MG63 (cell line): ENCODE data around the gene SPDYE17. TPM values are rescaled to one million over a fixed set of nuclear protein-coding genes. Genes with fewer than 3 reads are reported as not detected.
"Not testable (repeated sequence)": the region's sequence is repeated elsewhere in the genome, so short reads cannot be mapped to it uniquely, and the experiment has no call there.

Experiments
- DNase-seq: peaks from one replicate; pipeline ENCODE4 v3.0.0-alpha.2; 2020
- H3K27me3 ChIP-seq: fragments of 250-450 bp; sonication (Bioruptor Pico); 2 replicates; pipeline ENCODE4 v1.5.1; 2020; ENCODE audit warnings: mild to moderate bottlenecking, moderate library complexity
- H3K36me3 ChIP-seq: fragments of 250-450 bp; sonication (Bioruptor Pico); 2 replicates; pipeline ENCODE4 v1.5.1; 2020; ENCODE audit warnings: mild to moderate bottlenecking, moderate library complexity
- H3K4me3 ChIP-seq: fragments of 250-450 bp; sonication (Bioruptor Pico); 2 replicates; pipeline ENCODE4 v1.5.1; 2020; ENCODE audit warnings: mild to moderate bottlenecking, moderate library complexity
- H3K9me3 ChIP-seq: fragments of 250-450 bp; sonication (Bioruptor Pico); 2 replicates; pipeline ENCODE4 v1.5.1; 2020; ENCODE audit warnings: mild to moderate bottlenecking, moderate library complexity
- total RNA-seq: library from RNA; depleted of rRNA; stranded (reverse); fragments of >200 nt; shearing (Covaris generic); gene quantifications from 2 replicates; pipeline ENCODE4 v1.2.3, GENCODE V29; 2014; ENCODE audit warnings: low replicate concordance

The SPDYE17 gene
- total RNA-seq, 1 experiment from 2014 or later: not detected

GRCh38 chr7:77003241-77003640 is 28.9 kb downstream of the SPDYE17 start:
- not testable (repeated sequence) for H3K36me3 ChIP-seq, DNase-seq

DNA sequence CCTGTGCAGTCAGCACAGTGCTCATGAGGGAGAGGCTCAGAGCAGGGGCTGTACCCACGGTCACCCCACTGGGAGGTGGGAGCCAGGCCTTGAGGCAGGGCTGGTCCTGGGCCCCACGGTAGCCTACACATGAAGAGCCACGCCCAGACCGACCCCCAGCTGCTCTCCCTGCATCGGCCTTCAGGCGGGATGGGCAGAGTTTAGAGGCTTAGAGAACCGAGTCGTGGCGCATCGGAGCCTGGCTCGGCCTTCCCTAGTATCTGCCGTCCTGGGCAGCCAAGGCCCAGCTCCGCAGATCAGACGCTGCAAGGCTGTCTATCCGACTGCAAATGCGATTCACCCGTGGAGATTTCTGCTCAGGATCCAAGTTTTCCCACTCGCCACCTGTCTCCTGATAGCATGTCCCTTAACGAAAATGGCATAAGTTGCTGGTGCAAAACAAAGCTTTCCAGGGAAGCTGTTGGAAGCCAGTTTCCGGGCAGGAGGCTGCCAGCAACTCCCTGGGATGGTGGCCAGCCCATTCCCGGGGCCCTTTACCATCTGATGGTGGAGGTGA is 29.4 kb downstream of the SPDYE17 start:
- H3K9me3 ChIP-seq, H3K27me3 ChIP-seq, H3K4me3 ChIP-seq, DNase-seq, H3K36me3 ChIP-seq: not testable (repeated sequence)

More at GRCh38 chr7:77003241-77003640, 28.9 kb downstream of the SPDYE17 start:
- not testable (repeated sequence) for H3K4me3 ChIP-seq, H3K9me3 ChIP-seq, H3K27me3 ChIP-seq

DNA sequence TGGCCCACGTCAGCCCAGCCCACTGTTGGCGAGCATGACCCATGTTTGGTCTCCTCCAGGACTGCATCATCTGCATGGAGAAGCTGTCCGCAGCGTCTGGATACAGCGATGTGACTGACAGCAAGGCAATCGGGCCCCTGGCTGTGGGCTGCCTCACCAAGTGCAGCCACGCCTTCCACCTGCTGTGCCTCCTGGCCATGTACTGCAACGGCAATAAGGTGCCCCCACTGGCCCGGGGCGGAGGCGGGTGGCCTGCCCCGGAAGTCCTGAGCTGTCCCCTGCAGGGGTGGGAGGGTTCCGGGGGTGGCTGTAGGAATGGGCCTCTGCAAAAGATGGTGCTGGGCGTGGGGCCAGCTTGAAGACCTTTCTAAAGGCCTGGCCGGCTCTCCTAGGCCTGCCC is 30.1 kb downstream of the SPDYE17 start:
- not testable (repeated sequence) for DNase-seq, H3K4me3 ChIP-seq, H3K36me3 ChIP-seq, H3K9me3 ChIP-seq, H3K27me3 ChIP-seq

DNA sequence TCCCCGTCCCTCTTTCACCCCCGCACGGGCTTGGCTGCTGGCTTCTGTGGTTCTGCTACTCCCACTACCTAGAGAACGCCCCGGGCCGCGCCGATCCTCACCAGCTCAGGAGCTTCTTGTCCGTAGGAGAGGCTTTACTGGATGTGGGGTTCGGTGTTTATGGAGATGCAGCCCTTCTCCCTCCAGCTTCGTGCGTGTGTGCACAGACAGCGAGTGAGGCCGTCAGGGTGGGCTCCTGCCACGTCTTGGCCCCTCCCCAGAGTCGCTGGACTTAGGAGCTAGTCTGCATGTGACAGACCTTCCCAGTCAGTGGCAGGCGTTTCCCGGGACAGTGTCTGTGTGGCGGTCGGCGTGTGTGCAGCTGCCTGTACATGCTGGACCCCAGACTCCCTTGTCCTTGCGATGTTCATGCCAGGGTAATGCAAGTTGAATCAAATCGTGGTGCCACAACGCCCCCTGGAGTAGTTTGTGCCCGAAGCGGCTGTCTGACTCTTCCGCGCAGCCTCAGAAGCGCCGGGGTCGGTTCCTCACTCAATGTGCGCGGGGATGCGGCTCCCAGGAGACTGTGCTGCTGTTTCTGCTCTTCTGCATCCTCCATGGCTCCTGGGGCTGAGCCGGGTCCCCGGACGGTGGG is 32.6 kb downstream of the SPDYE17 start:
- not testable (repeated sequence) for H3K4me3 ChIP-seq, H3K9me3 ChIP-seq, H3K36me3 ChIP-seq, H3K27me3 ChIP-seq, DNase-seq

DNA sequence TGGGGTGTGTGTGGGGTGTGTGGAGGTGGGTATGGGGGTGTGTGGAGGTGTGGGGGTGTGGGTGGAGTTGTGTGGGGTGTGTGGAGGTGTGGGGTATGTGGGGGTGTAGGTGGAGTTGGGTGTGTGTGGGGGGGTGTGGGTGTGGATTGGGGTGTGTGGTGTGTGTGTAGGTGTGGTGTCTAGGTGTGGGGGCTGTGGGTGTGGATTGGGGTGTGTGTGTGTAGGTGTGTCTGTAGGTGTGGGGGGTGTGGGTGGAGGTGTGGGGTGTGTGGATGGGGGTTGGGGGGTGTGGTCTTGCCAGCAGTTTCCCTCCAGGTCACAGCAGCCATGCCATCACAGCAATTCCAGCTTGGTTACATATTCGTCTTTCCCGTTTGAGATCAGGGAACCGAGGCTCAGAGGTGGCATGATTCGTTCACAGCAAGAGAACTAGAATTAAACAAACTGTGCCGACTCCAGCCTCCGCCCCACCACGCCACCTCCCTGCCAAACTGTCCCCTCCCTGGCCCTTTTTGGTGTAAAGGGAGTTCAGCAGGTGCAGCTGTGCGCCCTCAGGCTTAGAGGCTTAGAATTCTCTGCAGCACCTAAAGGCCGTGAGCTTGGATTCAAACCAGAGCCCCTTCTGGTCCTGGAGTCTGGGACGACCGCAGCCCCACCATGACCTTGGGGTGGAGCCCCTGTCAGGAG is 33.3 kb downstream of the SPDYE17 start:
- not testable (repeated sequence) for H3K9me3 ChIP-seq, DNase-seq, H3K4me3 ChIP-seq, H3K27me3 ChIP-seq, H3K36me3 ChIP-seq

GRCh38 chr7:76998285-76998589 is 33.9 kb downstream of the SPDYE17 start:
- Histone ChIP-seq H3K36me3 (no peaks in the 10 kb centered on the region), H3K9me3 (no peaks in the 10 kb centered on the region), H3K4me3 (no peak overlapping the region), H3K27me3 (no peaks in the 10 kb centered on the region)
- no peak for DNase-seq

DNA sequence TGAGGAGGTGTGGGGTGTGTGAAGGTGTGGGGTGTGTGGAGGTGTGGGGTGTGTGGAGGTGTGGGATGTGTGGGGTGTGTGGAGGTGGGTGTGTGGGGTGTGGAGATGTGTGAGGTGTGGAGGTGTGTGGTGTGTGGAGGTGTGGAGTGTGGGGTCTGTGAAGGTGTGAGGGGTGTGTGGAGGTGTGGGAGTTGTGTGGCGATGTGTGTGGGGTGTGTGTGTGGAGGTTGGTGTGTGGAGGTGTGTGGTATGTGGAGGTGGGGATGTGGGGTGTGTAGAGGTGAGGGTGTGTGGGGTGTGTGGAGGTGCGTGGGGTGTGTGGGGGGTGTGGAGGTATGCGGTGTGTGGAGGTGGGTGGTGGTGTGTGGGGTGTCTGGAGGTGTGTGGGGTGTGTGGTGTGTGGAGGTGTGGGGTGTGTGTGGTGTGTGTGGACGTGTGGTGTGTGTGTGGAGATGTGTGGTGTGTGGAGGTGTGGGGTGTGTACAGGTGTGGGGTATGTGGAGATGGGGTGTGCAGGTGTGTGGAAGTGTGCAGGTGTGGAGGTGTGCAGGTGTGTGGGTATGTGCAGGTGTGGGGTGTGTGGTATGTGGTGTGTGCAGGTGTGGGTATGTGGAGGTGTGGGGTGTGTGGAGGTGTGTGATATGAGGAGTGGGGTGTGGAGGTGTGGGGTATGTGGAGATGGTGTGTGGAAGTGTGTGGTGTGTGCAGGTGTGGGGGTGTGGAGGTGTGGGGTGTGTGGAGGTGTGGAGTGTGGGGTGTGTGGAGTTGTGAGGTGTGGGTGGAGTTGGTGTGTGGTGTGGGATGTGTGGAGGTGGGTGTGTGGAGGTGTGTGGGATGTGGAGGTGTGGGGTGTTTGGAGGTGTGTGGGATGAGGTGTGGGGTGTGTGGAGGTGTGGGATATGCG is 34.5 kb downstream of the SPDYE17 start:
- no peak overlapping the region for H3K4me3 ChIP-seq
- no peaks in the 10 kb centered on the region for H3K9me3 ChIP-seq
- H3K27me3 ChIP-seq: no peaks in the 10 kb centered on the region
- H3K36me3 ChIP-seq: no peaks in the 10 kb centered on the region
- DNase-seq: no peak

DNA sequence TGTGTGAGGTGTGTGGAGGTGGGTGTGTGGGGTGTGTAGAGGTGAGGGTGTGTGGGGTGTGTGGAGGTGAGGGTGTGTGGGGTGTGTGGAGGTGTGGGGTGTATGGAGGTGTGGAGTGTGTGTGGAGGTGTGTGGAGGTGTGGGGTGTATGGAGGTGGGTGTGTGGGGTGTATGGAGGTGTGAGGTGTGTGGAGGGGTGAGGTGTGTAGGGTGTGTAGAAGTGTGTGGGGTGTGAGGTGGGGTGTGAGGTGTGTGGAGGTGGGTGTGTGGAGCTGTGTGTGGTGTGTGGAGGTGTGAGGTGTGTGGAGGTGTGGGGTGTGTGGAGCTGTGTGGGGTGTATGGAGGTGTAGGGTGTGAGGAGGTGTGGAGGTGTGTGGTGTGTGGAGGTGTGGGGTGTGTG is 35.2 kb downstream of the SPDYE17 start:
- not testable (repeated sequence) for DNase-seq, H3K36me3 ChIP-seq, H3K9me3 ChIP-seq, H3K27me3 ChIP-seq, H3K4me3 ChIP-seq

DNA sequence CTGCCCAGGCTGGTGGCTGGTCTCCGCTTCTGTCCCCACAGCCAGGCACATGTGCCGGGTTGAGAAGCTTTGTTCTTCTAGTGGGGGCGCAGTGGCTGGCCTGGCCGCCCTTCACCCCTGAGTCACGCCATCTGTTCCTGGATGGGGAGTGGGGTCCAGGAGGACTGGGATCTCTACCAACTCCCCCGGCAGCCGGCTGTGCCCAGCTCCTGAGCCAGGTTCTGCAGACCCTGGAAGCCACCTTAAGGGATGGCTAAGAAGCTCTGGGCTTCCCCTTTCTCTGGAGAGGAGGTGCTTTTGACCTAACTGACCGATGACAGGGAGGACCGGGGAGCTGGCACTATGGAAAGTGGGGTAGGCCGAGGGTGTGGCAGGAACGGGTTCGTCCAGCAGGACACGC is 37.9 kb downstream of the SPDYE17 start:
- not testable (repeated sequence) for DNase-seq, H3K36me3 ChIP-seq, H3K27me3 ChIP-seq, H3K9me3 ChIP-seq, H3K4me3 ChIP-seq

DNA sequence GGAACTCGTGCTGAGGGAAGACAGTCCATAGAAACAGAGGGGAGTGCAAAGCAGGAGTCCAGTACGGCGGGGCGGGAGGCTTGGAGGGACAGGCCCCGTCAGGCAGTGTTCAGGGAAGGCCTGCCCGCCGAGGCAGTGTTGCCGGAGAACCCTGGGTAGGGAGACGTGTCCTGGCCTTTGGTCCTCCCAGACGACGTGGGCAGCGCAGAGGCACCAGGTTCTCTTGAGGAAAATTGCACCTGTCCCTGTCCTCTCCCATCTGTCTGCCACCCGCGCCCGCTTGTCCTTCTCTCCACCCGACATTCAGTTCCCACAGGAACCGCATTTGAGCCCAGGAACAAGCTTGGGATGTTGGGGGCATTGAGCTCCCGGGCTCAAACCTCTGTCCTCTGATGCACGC is 38.3 kb downstream of the SPDYE17 start:
- not testable (repeated sequence) for DNase-seq, H3K27me3 ChIP-seq, H3K4me3 ChIP-seq, H3K9me3 ChIP-seq, H3K36me3 ChIP-seq

DNA sequence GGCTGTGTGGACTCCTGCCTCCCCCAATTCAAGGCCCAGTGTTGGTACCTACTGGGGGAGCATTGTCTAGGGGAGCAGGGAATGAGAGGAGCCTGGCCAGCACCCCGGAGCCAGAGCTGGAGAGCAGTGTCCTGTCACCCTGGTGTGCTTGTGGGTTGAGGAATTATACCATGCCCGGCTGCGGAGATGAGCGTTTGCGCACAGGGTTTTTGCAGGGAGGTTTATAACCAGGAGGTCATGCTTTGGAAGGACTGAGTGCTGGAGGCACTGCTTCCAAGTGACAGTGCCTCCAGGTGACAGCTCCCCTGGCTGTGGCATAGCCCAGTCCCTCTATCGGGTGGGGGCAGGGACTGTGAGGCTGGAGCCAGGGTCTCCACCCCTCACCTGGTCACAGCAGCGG is 39.3 kb downstream of the SPDYE17 start:
- not testable (repeated sequence) for H3K27me3 ChIP-seq, H3K36me3 ChIP-seq, H3K9me3 ChIP-seq, DNase-seq, H3K4me3 ChIP-seq

DNA sequence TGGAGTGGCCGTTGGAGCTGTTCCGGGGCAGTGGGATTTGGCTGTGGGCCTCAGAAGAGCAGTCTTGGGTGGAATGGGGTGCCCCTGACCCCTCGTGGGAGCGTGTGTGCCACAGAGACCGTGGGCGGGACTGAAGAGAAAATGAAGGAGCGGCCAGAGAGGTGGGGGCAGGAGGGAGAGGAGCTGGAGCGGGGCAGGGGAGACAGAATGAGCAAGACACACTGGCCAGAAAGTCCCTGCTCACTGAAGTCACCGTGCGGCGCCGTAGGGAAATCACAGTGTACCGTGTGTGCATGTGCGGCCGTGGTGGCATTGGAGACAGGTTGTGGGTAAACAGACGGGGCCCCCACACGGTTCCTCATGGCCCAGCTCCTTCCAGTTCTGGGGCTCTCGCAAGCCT is 40.0 kb downstream of the SPDYE17 start:
- DNase-seq, H3K36me3 ChIP-seq, H3K27me3 ChIP-seq, H3K9me3 ChIP-seq, H3K4me3 ChIP-seq: not testable (repeated sequence)

- H3K36me3 ChIP-seq, H3K9me3 ChIP-seq, DNase-seq, H3K4me3 ChIP-seq, H3K27me3 ChIP-seq: not testable (repeated sequence)
Measured at GRCh38 chr7:76990202-76990601, 42.0 kb downstream of the SPDYE17 start.

GRCh38 chr7:76985924-76986717 is 46.0 kb downstream of the SPDYE17 start:
- not testable (repeated sequence) for H3K9me3 ChIP-seq, H3K4me3 ChIP-seq, H3K36me3 ChIP-seq, DNase-seq, H3K27me3 ChIP-seq

DNA sequence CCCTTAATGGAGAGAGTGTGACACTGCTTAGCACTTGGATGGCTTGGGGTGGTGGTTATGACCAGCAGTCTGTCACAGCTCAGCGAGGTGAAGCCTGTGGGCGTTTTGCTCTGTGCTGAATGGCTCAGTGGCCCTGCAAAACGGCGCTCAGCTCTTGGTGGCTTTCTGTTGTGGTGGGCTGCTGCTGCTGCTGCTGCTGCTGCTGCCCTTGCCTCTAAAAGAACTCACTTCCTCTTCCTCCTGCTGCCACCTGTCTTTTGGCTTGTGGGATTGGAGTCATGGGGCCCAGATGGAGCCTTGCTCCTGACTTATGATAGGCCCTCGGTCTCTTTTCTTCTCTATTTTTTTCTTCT is 47.4 kb downstream of the SPDYE17 start:
- not testable (repeated sequence) for DNase-seq, H3K27me3 ChIP-seq, H3K9me3 ChIP-seq, H3K36me3 ChIP-seq, H3K4me3 ChIP-seq

GRCh38 chr7:76983937-76984783 is 48.0 kb downstream of the SPDYE17 start:
- H3K36me3 ChIP-seq, H3K9me3 ChIP-seq, H3K27me3 ChIP-seq, DNase-seq, H3K4me3 ChIP-seq: not testable (repeated sequence)
